DMS 273 treated with DMSO at 0.1 percent for 48 hours (cell line): ENCODE results near the gene IMPDH1.

Source experiments
- DNase-seq: peaks from one replicate; lab custom pipeline; 2025; lab: John Stamatoyannopoulos, UW

Gene IMPDH1

GRCh38 chr7:128434413-128435326 is 24.9 kb upstream of the IMPDH1 start:
- no peak for DNase-seq

- no peak for DNase-seq
These were observed 22.0 kb upstream of the IMPDH1 start for GRCh38 chr7:128431754-128432153.

GRCh38 chr7:128431221-128431620 is 21.4 kb upstream of the IMPDH1 start:
- DNase-seq = no peak

- DNase-seq = no peak
These were observed 20.4 kb upstream of the IMPDH1 start for GRCh38 chr7:128430207-128430606.

- peak; percentile 49 for DNase-seq
These were observed 17.6 kb upstream of the IMPDH1 start for GRCh38 chr7:128427289-128427891.

GRCh38 chr7:128425850-128426249 is 16.1 kb upstream of the IMPDH1 start:
- peak; percentile 38 for DNase-seq

- no peak for DNase-seq
These were observed 15.0 kb upstream of the IMPDH1 start for GRCh38 chr7:128424686-128425275.

GRCh38 chr7:128422842-128423241 is 13.1 kb upstream of the IMPDH1 start:
- peak; percentile 67 for DNase-seq

GRCh38 chr7:128422037-128422436 is 12.3 kb upstream of the IMPDH1 start:
- no peak for DNase-seq

GRCh38 chr7:128421384-128421783 is 11.6 kb upstream of the IMPDH1 start:
- DNase-seq = no peak

GRCh38 chr7:128420773-128421172 is 11.0 kb upstream of the IMPDH1 start:
- no peak for DNase-seq

- no peak for DNase-seq
These were observed 9.5 kb upstream of the IMPDH1 start for GRCh38 chr7:128419257-128419656.

GRCh38 chr7:128417071-128417470 is 7.3 kb upstream of the IMPDH1 start:
- DNase-seq = no peak

- no peak for DNase-seq
These were observed 5.5 kb upstream of the IMPDH1 start for GRCh38 chr7:128415217-128415785.

- DNase-seq = no peak
These were observed 620 bp upstream of the IMPDH1 start for GRCh38 chr7:128410451-128410753.

- DNase-seq = peak; percentile 88
These were observed 830 bp downstream of the IMPDH1 start for GRCh38 chr7:128408709-128409595.

GRCh38 chr7:128407751-128408708 is 1.8 kb downstream of the IMPDH1 start:
- DNase-seq = no peak

- DNase-seq = no peak
These were observed 2.6 kb downstream of the IMPDH1 start for GRCh38 chr7:128407233-128407589.

GRCh38 chr7:128406314-128407232 is 3.2 kb downstream of the IMPDH1 start:
- no peak for DNase-seq
